Keratinocyte (primary cell): ENCODE results near the gene CNOT3. TPM values are rescaled to one million over a fixed set of nuclear protein-coding genes. Genes with fewer than 3 reads are reported as not detected.

Source experiments
- DNase-seq: peaks from one replicate; pipeline ENCODE4 v3.0.0-alpha.2; 2011; ENCODE audit warnings: low read depth, missing footprints, low spot score
- FAIRE-seq: peaks from 2 replicates; lab custom pipeline; 2011; peaks lifted over from hg19 to GRCh38; lab: Jason Lieb, UNC
- H2AFZ ChIP-seq: 2 replicates; pipeline ENCODE4 v1.6.0; 2012; ENCODE audit warnings: low read length, control low read depth, inconsistent platforms; ENCODE audit not compliant: control insufficient read depth
- H3K27ac ChIP-seq: 2 replicates; pipeline ENCODE4 v1.5.1; 2011; ENCODE audit warnings: low read length; ENCODE audit not compliant: control insufficient read depth, insufficient read depth
- H3K27me3 ChIP-seq: 3 replicates; pipeline ENCODE4 v1.6.0; 2011; ENCODE audit warnings: low read length; ENCODE audit not compliant: control insufficient read depth, insufficient read depth; ENCODE audit errors: extremely low read depth
- H3K36me3 ChIP-seq, 2 experiments: 2 replicates in 1 of 2; 3 replicates in 1 of 2; pipeline ENCODE4 v1.5.1; 2011; ENCODE audit warnings: low read length in 2 of 2, mild to moderate bottlenecking in 1 of 2; ENCODE audit not compliant: control insufficient read depth in 2 of 2, insufficient read depth in 2 of 2; ENCODE audit errors: extremely low read depth in 1 of 2
- H3K4me1 ChIP-seq: 3 replicates; pipeline ENCODE4 v1.5.1; 2011; ENCODE audit warnings: low read length; ENCODE audit not compliant: control insufficient read depth, insufficient read depth; ENCODE audit errors: extremely low read depth
- H3K4me2 ChIP-seq: 3 replicates; pipeline ENCODE4 v1.6.0; 2011; ENCODE audit warnings: low read depth, low read length; ENCODE audit not compliant: control insufficient read depth, insufficient read depth; ENCODE audit errors: extremely low read depth
- H3K4me3 ChIP-seq, 3 experiments: fragments of 200-600 bp in 1 of 3; sonication (generic) in 1 of 3; 2 replicates in 2 of 3; 3 replicates in 1 of 3; pipeline ENCODE4 v1.5.1; 2011 to 2016; ENCODE audit warnings: low read length in 3 of 3, mild to moderate bottlenecking in 3 of 3, control low read depth in 2 of 3, inconsistent platforms in 1 of 3, low read depth in 1 of 3, mixed read lengths in 1 of 3, mixed run types in 1 of 3, moderate library complexity in 1 of 3; ENCODE audit not compliant: control insufficient read depth in 2 of 3, insufficient read depth in 2 of 3; ENCODE audit errors: extremely low read depth in 1 of 3
- H3K79me2 ChIP-seq: 2 replicates; pipeline ENCODE4 v1.6.0; 2012; ENCODE audit warnings: low read length; ENCODE audit not compliant: control insufficient read depth, insufficient read depth
- H3K9ac ChIP-seq: 3 replicates; pipeline ENCODE4 v1.6.0; 2011; ENCODE audit warnings: low read length; ENCODE audit not compliant: control insufficient read depth, insufficient read depth; ENCODE audit errors: extremely low read depth
- H3K9me1 ChIP-seq: 3 replicates; pipeline ENCODE4 v1.6.0; 2011; ENCODE audit warnings: low read length; ENCODE audit not compliant: control insufficient read depth, insufficient read depth; ENCODE audit errors: extremely low read depth
- H3K9me3 ChIP-seq: 2 replicates; pipeline ENCODE4 v1.5.1; 2012; ENCODE audit warnings: low read depth, low read length; ENCODE audit not compliant: control insufficient read depth
- H4K20me1 ChIP-seq: 3 replicates; pipeline ENCODE4 v1.6.0; 2011; ENCODE audit warnings: low read length; ENCODE audit not compliant: control insufficient read depth, insufficient read depth; ENCODE audit errors: extremely low read depth
- EZH2 ChIP-seq: IDR thresholded peaks from one replicate; pipeline ENCODE4 v1.6.1; 2012; ENCODE audit warnings: inconsistent platforms, mild to moderate bottlenecking, low read length, moderate library complexity
- dilution Hi-C: fragments of 300-500 bp; cut with MboI; formaldehyde crosslinking; loops from one replicate; pipeline ENCODE4 v1.7.0; 2020; ENCODE audit warnings: low sequenced_read_pairs; ENCODE audit not compliant: extremely low pct_ligation_motif_present
- polyA plus RNA-seq, 5 experiments: library from polyadenylated mRNA; depleted of rRNA in 3 of 5; stranded (reverse) in 3 of 5; stranded (forward) in 1 of 5; unstranded in 1 of 5; fragments of >200 nt; gene quantifications; 1 replicate in 1 of 5; 2 replicates in 3 of 5; 3 replicates in 1 of 5; pipeline versions ENCODE4 v1.2.1 to v1.2.3, GENCODE V29; 2011 to 2012; ENCODE audit warnings: missing spikeins in 2 of 5, low read depth in 1 of 5, low replicate concordance in 1 of 5
- TF ChIP-seq, protein P1 (sequence below), 3 experiments: IDR thresholded peaks in 1 of 3; conservative IDR thresholded peaks in 1 of 3; optimal IDR thresholded peaks in 1 of 3; 2 replicates in 2 of 3; 3 replicates in 1 of 3; pipeline versions ENCODE3 to v1.5.1; 2011; ENCODE audit warnings: low read length in 3 of 3, mild to moderate bottlenecking in 3 of 3, moderate library complexity in 2 of 3, control low read depth in 1 of 3, inconsistent platforms in 1 of 3; ENCODE audit not compliant: insufficient read depth in 2 of 3; ENCODE audit errors: extremely low read depth in 1 of 3

Gene CNOT3
- polyA plus RNA-seq, 1 donor (not counting 4 experiments of a cell fraction or from before 2014, with no cell fraction given) = 8.6 TPM

DNA sequence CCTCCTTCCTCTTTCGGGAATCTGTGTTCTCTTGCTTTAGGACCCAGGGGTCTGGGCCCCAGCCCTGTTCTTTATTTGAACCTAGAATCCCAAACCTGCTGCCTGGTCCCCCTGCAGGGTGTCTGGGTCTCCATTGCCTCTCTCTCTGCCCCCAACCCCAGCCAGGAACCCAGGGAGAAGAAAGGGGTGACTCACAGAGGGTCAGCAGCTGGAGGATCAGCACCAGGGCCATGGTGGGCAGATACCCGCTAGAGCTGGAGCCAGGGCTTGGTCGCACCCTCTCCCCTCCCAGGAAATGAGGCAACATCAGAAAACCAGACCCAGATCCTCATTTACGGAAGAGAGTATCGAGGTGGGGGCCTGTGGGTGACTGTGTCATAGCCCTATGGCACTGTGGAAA, 37.0 kb upstream of the CNOT3 start, which contains the start of gene OSCAR:
OSCAR (minus strand) TSS at position 243 of the 400 bp plus-strand sequence; CDS start at position 232, 11 bp downstream.
- Histone ChIP-seq H3K9me1 (no peaks in the 10 kb centered on the region), H3K79me2 (peaks cover 18% of the 10 kb centered on the region), H4K20me1 (no peaks in the 10 kb centered on the region), H3K9me3 (no peaks in the 10 kb centered on the region), H3K4me3 (no peak within 1 kb of the TSS), H3K4me1 (peaks cover 9% of the 10 kb centered on the region), H3K4me2 (no peak within 1 kb of the TSS), H2AFZ (no peak within 1 kb of the TSS), H3K36me3 (peaks cover 0 to 2% of the 10 kb centered on the region in 2 experiments), H3K9ac (no peak within 1 kb of the TSS), H3K27ac (no peak within 1 kb of the TSS), H3K27me3 (no peaks in the 10 kb centered on the region)
- DNase-seq = no peak
- dilution Hi-C loops = no loop called here
- FAIRE-seq = no peak
- TF ChIP-seq, protein P1, sequence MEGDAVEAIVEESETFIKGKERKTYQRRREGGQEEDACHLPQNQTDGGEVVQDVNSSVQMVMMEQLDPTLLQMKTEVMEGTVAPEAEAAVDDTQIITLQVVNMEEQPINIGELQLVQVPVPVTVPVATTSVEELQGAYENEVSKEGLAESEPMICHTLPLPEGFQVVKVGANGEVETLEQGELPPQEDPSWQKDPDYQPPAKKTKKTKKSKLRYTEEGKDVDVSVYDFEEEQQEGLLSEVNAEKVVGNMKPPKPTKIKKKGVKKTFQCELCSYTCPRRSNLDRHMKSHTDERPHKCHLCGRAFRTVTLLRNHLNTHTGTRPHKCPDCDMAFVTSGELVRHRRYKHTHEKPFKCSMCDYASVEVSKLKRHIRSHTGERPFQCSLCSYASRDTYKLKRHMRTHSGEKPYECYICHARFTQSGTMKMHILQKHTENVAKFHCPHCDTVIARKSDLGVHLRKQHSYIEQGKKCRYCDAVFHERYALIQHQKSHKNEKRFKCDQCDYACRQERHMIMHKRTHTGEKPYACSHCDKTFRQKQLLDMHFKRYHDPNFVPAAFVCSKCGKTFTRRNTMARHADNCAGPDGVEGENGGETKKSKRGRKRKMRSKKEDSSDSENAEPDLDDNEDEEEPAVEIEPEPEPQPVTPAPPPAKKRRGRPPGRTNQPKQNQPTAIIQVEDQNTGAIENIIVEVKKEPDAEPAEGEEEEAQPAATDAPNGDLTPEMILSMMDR (optimal IDR thresholded peaks at IDR 0.05 in 1 of 3, IDR thresholded peaks at IDR 0.05 in 1 of 3, conservative IDR thresholded peaks at IDR 0.05 in 1 of 3; ENCODE audit: extremely low read depth in 1 of 3, insufficient read depth in 2 of 3, low read length in 3 of 3) = no peak
- TF ChIP-seq EZH2 = no peak

DNA sequence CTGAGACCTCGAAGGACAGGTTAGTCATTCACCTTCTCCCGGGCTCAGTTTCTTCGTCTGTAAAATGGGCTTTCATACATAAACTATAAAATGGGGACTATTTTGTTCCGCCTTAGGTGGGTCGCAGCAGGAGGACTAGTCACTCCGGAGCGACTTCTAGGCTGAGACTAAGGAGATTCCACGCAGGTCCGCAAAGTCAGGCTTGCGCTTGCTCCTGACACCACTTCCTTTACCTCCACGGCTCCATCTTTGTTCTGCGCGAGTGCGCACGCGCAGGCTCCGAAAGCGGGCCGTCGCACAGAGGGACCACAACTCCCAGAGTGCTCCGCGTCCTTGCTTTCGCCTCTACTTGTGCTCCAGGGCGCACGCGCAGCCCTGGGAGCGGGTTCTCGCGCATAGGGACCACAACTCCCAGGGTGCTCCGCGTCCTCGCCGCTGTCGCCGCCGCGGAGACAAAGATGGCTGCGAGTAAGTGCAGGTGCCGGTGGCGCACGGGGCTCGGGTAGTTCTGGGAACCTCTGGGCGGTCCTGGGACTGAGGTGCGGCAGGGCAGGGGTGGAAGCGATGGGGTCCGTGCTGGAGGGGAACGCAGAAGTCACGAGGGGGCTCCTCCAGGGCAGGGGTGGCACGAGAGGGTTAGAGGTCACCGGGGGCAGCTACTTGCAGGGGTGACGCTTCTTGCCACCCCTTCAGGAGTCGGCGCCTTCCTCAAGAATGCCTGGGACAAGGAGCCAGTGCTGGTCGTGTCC, 35.0 kb upstream of the CNOT3 start, which contains the start of gene NDUFA3:
NDUFA3 (plus strand) TSS at position 435 of the 749 bp plus-strand sequence; CDS start at position 459, 24 bp downstream.
- H3K9me1 ChIP-seq = no peaks in the 10 kb centered on the region
- peaks cover 18% of the 10 kb centered on the region for H3K79me2 ChIP-seq
- no peak for TF ChIP-seq EZH2
- TF ChIP-seq, protein P1 (optimal IDR thresholded peaks at IDR 0.05 in 1 of 3, IDR thresholded peaks at IDR 0.05 in 1 of 3, conservative IDR thresholded peaks at IDR 0.05 in 1 of 3; ENCODE audit: extremely low read depth in 1 of 3, insufficient read depth in 2 of 3, low read length in 3 of 3) = no peak
- peaks cover 4% of the 10 kb centered on the region for H3K4me1 ChIP-seq
- peak within 1 kb of the TSS; percentile 40 for H3K27ac ChIP-seq
- peak within 1 kb of the TSS; percentile 78 to 94 (median 93) for H3K4me3 ChIP-seq
- H3K9ac ChIP-seq = peak within 1 kb of the TSS; percentile 84
- FAIRE-seq (peak; percentile 97), DNase-seq (peak; percentile 92)
- peaks cover 3 to 5% of the 10 kb centered on the region in 2 experiments for H3K36me3 ChIP-seq
- peak within 1 kb of the TSS; percentile 87 for H3K4me2 ChIP-seq
- H3K9me3 ChIP-seq = no peaks in the 10 kb centered on the region
- dilution Hi-C loops = no loop called here
- no peaks in the 10 kb centered on the region for H3K27me3 ChIP-seq
- H4K20me1 ChIP-seq = no peaks in the 10 kb centered on the region
- peak within 1 kb of the TSS; percentile 93 for H2AFZ ChIP-seq
